A549 (cell line): ENCODE results near the gene CGB7. TPM values are rescaled to one million over a fixed set of nuclear protein-coding genes. Genes with fewer than 3 reads are reported as not detected.

Experiments used
- ATAC-seq, 2 experiments: fragments of 200-7000 bp in 1 of 2; fragments of >200 bp in 1 of 2; cut with Nextera tagmentation in 1 of 2; cut with Tn5 transposase in 1 of 2; 3 replicates each; pipeline versions ENCODE4 v1.8.0 to v1.9.1; 2018 to 2020; ENCODE audit warnings: mild to moderate bottlenecking in 1 of 2, moderate library complexity in 1 of 2
- CTCF ChIA-PET: fragments of 300-600 bp; sonication (Branson Sonifier 250); formaldehyde crosslinking; extraction: SDS; loops from one replicate; lab custom pipeline; 2021; ENCODE audit warnings: antibody characterized with exemption, inconsistent platforms; lab: Yijun Ruan, JAX
- POLR2A ChIA-PET: fragments of 350-600 bp; formaldehyde crosslinking; extraction: SDS; loops from one replicate; lab custom pipeline; 2021; ENCODE audit warnings: antibody characterized with exemption, inconsistent platforms; lab: Yijun Ruan, JAX
- DNase-seq, 2 experiments: peaks; one replicate each; pipeline versions ENCODE4 v3.0.0 to v3.0.0-alpha.2; 2011 to 2016; ENCODE audit warnings: low read depth in 1 of 2, low spot score in 1 of 2
- FAIRE-seq: peaks from 2 replicates; lab custom pipeline; 2011; peaks lifted over from hg19 to GRCh38; lab: Jason Lieb, UNC
- H3K27ac ChIP-seq, 2 experiments: fragments of >200 bp; sonication (Bioruptor Twin); formaldehyde crosslinking; 3 replicates each; pipeline ENCODE4 v1.5.1; 2016 to 2017
- H3K4me1 ChIP-seq: fragments of >200 bp; sonication (Bioruptor Twin); formaldehyde crosslinking; 3 replicates; pipeline ENCODE4 v1.6.1; 2016
- H3K4me2 ChIP-seq: fragments of >200 bp; sonication (Bioruptor Twin); formaldehyde crosslinking; 3 replicates; pipeline ENCODE4 v1.6.1; 2016
- H3K4me3 ChIP-seq: fragments of >200 bp; sonication (Bioruptor Twin); formaldehyde crosslinking; 3 replicates; pipeline ENCODE4 v1.5.1; 2016
- H3K9me3 ChIP-seq: fragments of >200 bp; sonication (Bioruptor Twin); formaldehyde crosslinking; 3 replicates; pipeline ENCODE4 v1.6.1; 2016
- ATOH8 ChIP-seq: fragments of 250-450 bp; sonication (Bioruptor Pico); IDR thresholded peaks from 2 replicates; pipeline ENCODE4 v1.5.0; 2020; ENCODE audit warnings: low read depth, mild to moderate bottlenecking, moderate library complexity
- BHLHE40 ChIP-seq: IDR thresholded peaks from 2 replicates; pipeline ENCODE4 v1.6.1; 2012; ENCODE audit warnings: low read depth, low read length, inconsistent platforms
- CBX8 ChIP-seq: fragments of 200-600 bp; sonication (generic); IDR thresholded peaks from 2 replicates; pipeline ENCODE4 v1.6.1; 2016
- CHD2 ChIP-seq: fragments of 150-350 bp; IDR thresholded peaks from 2 replicates; pipeline ENCODE4 v1.6.1; 2014; ENCODE audit warnings: low read length; ENCODE audit not compliant: partially characterized antibody
- E2F6 ChIP-seq: IDR thresholded peaks from 2 replicates; pipeline ENCODE4 v1.6.1; 2012; ENCODE audit warnings: low read depth, borderline replicate concordance
- EHF ChIP-seq: fragments of 250-450 bp; sonication (Bioruptor Pico); IDR thresholded peaks from 2 replicates; pipeline ENCODE4 v1.5.0; 2020; ENCODE audit warnings: mild to moderate bottlenecking
- ESRRA ChIP-seq: fragments of 150-350 bp; IDR thresholded peaks from 2 replicates; pipeline ENCODE4 v1.6.1; 2014; ENCODE audit warnings: mild to moderate bottlenecking, low read length, borderline replicate concordance
- FOSB ChIP-seq: fragments of 250-450 bp; sonication (Bioruptor Pico); IDR thresholded peaks from 2 replicates; pipeline ENCODE4 v1.5.0; 2020; ENCODE audit warnings: mild to moderate bottlenecking, moderate library complexity
- FOXS1 ChIP-seq: fragments of 250-450 bp; sonication (Bioruptor Pico); IDR thresholded peaks from 2 replicates; pipeline ENCODE4 v1.5.0; 2020; ENCODE audit warnings: mild to moderate bottlenecking, moderate library complexity
- HES2 ChIP-seq: fragments of >200 bp; sonication (Bioruptor Twin); formaldehyde crosslinking; IDR thresholded peaks from 2 replicates; pipeline ENCODE4 v1.6.1; 2016
- HOXB13 ChIP-seq: fragments of 250-450 bp; sonication (Bioruptor Pico); IDR thresholded peaks from 2 replicates; pipeline ENCODE4 v1.5.0; 2020; ENCODE audit warnings: low read depth, mild to moderate bottlenecking, moderate library complexity
- JUNB ChIP-seq: fragments of >200 bp; sonication (Bioruptor Twin); formaldehyde crosslinking; IDR thresholded peaks from 2 replicates; pipeline ENCODE4 v1.6.1; 2016
- KDM5A ChIP-seq: fragments of 200-600 bp; sonication (generic); IDR thresholded peaks from 2 replicates; pipeline ENCODE4 v1.6.1; 2016; ENCODE audit warnings: antibody characterized with exemption, mild to moderate bottlenecking
- MAFK ChIP-seq: fragments of 450-650 bp; IDR thresholded peaks from 2 replicates; pipeline ENCODE4 v1.6.1; 2014; ENCODE audit not compliant: partially characterized antibody
- MYC ChIP-seq: IDR thresholded peaks from 2 replicates; pipeline ENCODE4 v1.6.1; 2012; ENCODE audit warnings: mild to moderate bottlenecking, inconsistent platforms, low read length, improper control_type of control experiment, borderline replicate concordance
- RAD21 ChIP-seq, 2 experiments: fragments of >200 bp in 1 of 2; sonication (Bioruptor Twin) in 1 of 2; formaldehyde crosslinking in 1 of 2; IDR thresholded peaks in 1 of 2; conservative IDR thresholded peaks in 1 of 2; 2 replicates in 1 of 2; 3 replicates in 1 of 2; pipeline ENCODE4 v1.6.1; 2012 to 2018; ENCODE audit warnings: inconsistent platforms in 1 of 2
- RCOR1 ChIP-seq: fragments of 150-350 bp; IDR thresholded peaks from 2 replicates; pipeline ENCODE4 v1.6.1; 2014; ENCODE audit warnings: antibody characterized with exemption, low read length, low read depth
- REST ChIP-seq: fragments of 200-600 bp; sonication (generic); IDR thresholded peaks from 2 replicates; pipeline ENCODE4 v1.6.1; 2016; ENCODE audit warnings: antibody characterized with exemption, mild to moderate bottlenecking, moderate library complexity
- WGBS: methylation state at CpG from one replicate; pipeline ENCODE4 v1.1.6; 2017; ENCODE audit errors: missing lambda C conversion rate; 5-methylcytosine and 5-hydroxymethylcytosine counted together
- polyA plus RNA-seq, 4 experiments: library from polyadenylated mRNA; depleted of rRNA in 3 of 4; stranded (reverse); fragments of >200 nt; fragmentation: RNase III in 1 of 4; extraction: RNeasy Plus Mini Kit Qiagen cat#74134 plus additional on column Dnase treatment in 1 of 4; gene quantifications; 2 replicates in 3 of 4; 3 replicates in 1 of 4; pipeline ENCODE4 v1.2.3, GENCODE V29; 2011 to 2017
- TF ChIP-seq, protein P1 (sequence below): fragments of 250-450 bp; sonication (Bioruptor Pico); IDR thresholded peaks from 2 replicates; pipeline ENCODE4 v1.5.0; 2021; ENCODE audit warnings: mild to moderate bottlenecking, moderate library complexity, borderline replicate concordance
- TF ChIP-seq, protein P2 (sequence below): IDR thresholded peaks from 2 replicates; pipeline ENCODE4 v1.6.1; 2012

Gene CGB7
- polyA plus RNA-seq, 2 of the 4 experiments (the other 2 are of a cell fraction) = 0.56 to 0.79 TPM

GRCh38 chr19:49059053-49059452 is 1.5 kb upstream of the CGB7 start:
- Histone ChIP-seq H3K4me1 (peaks cover 12% of the 10 kb centered on the region), H3K4me2 (no peak overlapping the region), H3K4me3 (no peak overlapping the region), H3K27ac (no peak overlapping the region), H3K9me3 (no peaks in the 10 kb centered on the region)
- POLR2A ChIA-PET = no interaction called here
- ATAC-seq = no peak
- TF ChIP-seq FOXS1 (CRISPR knock-in tag) = no peak
- no peak for TF ChIP-seq HOXB13 (CRISPR knock-in tag)
- no peak for TF ChIP-seq CBX8
- no peak for TF ChIP-seq REST
- no peak for TF ChIP-seq ESRRA
- no peak for TF ChIP-seq CHD2
- TF ChIP-seq BHLHE40 = no peak
- TF ChIP-seq EHF (CRISPR knock-in tag) = no peak
- TF ChIP-seq RAD21 (conservative IDR thresholded peaks at IDR 0.05 in 1 of 2, IDR thresholded peaks at IDR 0.05 in 1 of 2) = no peak
- TF ChIP-seq RCOR1 = no peak
- no peak for TF ChIP-seq MAFK
- TF ChIP-seq E2F6 = no peak
- no peak for TF ChIP-seq HES2
- TF ChIP-seq MYC = no peak
- no peak for TF ChIP-seq ATOH8
- TF ChIP-seq, protein P1, sequence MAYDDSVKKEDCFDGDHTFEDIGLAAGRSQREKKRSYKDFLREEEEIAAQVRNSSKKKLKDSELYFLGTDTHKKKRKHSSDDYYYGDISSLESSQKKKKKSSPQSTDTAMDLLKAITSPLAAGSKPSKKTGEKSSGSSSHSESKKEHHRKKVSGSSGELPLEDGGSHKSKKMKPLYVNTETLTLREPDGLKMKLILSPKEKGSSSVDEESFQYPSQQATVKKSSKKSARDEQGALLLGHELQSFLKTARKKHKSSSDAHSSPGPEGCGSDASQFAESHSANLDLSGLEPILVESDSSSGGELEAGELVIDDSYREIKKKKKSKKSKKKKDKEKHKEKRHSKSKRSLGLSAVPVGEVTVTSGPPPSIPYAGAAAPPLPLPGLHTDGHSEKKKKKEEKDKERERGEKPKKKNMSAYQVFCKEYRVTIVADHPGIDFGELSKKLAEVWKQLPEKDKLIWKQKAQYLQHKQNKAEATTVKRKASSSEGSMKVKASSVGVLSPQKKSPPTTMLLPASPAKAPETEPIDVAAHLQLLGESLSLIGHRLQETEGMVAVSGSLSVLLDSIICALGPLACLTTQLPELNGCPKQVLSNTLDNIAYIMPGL (CRISPR knock-in tag) = no peak
- TF ChIP-seq FOSB (CRISPR knock-in tag) = no peak
- no peak for TF ChIP-seq KDM5A
- no peak for TF ChIP-seq JUNB
- TF ChIP-seq, protein P2, sequence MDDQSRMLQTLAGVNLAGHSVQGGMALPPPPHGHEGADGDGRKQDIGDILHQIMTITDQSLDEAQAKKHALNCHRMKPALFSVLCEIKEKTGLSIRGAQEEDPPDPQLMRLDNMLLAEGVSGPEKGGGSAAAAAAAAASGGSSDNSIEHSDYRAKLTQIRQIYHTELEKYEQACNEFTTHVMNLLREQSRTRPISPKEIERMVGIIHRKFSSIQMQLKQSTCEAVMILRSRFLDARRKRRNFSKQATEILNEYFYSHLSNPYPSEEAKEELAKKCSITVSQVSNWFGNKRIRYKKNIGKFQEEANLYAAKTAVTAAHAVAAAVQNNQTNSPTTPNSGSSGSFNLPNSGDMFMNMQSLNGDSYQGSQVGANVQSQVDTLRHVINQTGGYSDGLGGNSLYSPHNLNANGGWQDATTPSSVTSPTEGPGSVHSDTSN = no peak
- FAIRE-seq = no peak
- 85% methylated on average over 9 of the region's 9 CpGs for WGBS
- no peak for DNase-seq
- CTCF ChIA-PET = interaction anchor here (1.0 to 7.3 kb wide), 10 partner anchors 14 to 271 kb away, joined by 3 to 96 read pairs (median 8); partner anchors contain the start of genes GYS1, KCNA7 and RUVBL2
